Measurements from ENCODE around the gene SMC1B. TPM values are rescaled to one million over a fixed set of nuclear protein-coding genes. Genes with fewer than 3 reads are reported as not detected.
"Not testable (repeated sequence)": the region's sequence is repeated elsewhere in the genome, so short reads cannot be mapped to it uniquely, and the experiment has no call there.

Gene SMC1B
- not detected in 2 replicates for total RNA-seq

GRCh38 chr22:45413368-45414211 is at the start of gene SMC1B, which contains the start of gene RIBC2:
Gene SMC1B, minus strand, starts transcription at chr22:45413599. Its CDS starts 32 bp downstream, at chr22:45413567.
Gene RIBC2, plus strand, starts transcription at chr22:45413693. Its CDS starts 194 bp downstream, at chr22:45413887.
- DNase-seq (ENCODE audit: low read depth): peak; percentile 57

GRCh38 chr22:45462034-45462655 is 48.7 kb upstream of the SMC1B start:
- no peak for DNase-seq (ENCODE audit: low read depth)

GRCh38 chr22:45460288-45461109 is 47.1 kb upstream of the SMC1B start:
- DNase-seq (ENCODE audit: low read depth): no peak

- no peak for DNase-seq (ENCODE audit: low read depth)
Measured at GRCh38 chr22:45459235-45459634, 45.8 kb upstream of the SMC1B start.

GRCh38 chr22:45458532-45458931 is 45.1 kb upstream of the SMC1B start:
- DNase-seq (ENCODE audit: low read depth): no peak

- no peak for DNase-seq (ENCODE audit: low read depth)
Measured at GRCh38 chr22:45456811-45457210, 43.4 kb upstream of the SMC1B start.

GRCh38 chr22:45455621-45456020 is 42.2 kb upstream of the SMC1B start:
- DNase-seq (ENCODE audit: low read depth): no peak

- DNase-seq (ENCODE audit: low read depth): no peak
Measured at GRCh38 chr22:45455212-45455611, 41.8 kb upstream of the SMC1B start.

GRCh38 chr22:45454275-45454674 is 40.9 kb upstream of the SMC1B start:
- DNase-seq (ENCODE audit: low read depth): no peak

- DNase-seq (ENCODE audit: low read depth): no peak
Measured at GRCh38 chr22:45453764-45454163, 40.4 kb upstream of the SMC1B start.

- DNase-seq (ENCODE audit: low read depth): no peak
Measured at GRCh38 chr22:45452565-45453379, 39.4 kb upstream of the SMC1B start.

- DNase-seq (ENCODE audit: low read depth): no peak
Measured at GRCh38 chr22:45451972-45452371, 38.6 kb upstream of the SMC1B start.

GRCh38 chr22:45450921-45451651 is 37.7 kb upstream of the SMC1B start:
- DNase-seq (ENCODE audit: low read depth): peak; percentile 19

GRCh38 chr22:45450101-45450785 is 36.8 kb upstream of the SMC1B start:
- DNase-seq (ENCODE audit: low read depth): no peak

GRCh38 chr22:45449442-45449841 is 36.0 kb upstream of the SMC1B start:
- not testable (repeated sequence) for DNase-seq (ENCODE audit: low read depth)

- no peak for DNase-seq (ENCODE audit: low read depth)
Measured at GRCh38 chr22:45448431-45448830, 35.0 kb upstream of the SMC1B start.

GRCh38 chr22:45447596-45447995 is 34.2 kb upstream of the SMC1B start:
- DNase-seq (ENCODE audit: low read depth): not testable (repeated sequence)

GRCh38 chr22:45446216-45446615 is 32.8 kb upstream of the SMC1B start:
- DNase-seq (ENCODE audit: low read depth): no peak

GRCh38 chr22:45445031-45445710 is 31.8 kb upstream of the SMC1B start:
- DNase-seq (ENCODE audit: low read depth): no peak

All from renal cortical epithelial cell (primary cell).